ENCODE measurements around the gene ALG12. TPM values are rescaled to one million over a fixed set of nuclear protein-coding genes. Genes with fewer than 3 reads are reported as not detected.

Gene ALG12
- total RNA-seq, 1 experiment from 2014 or later, result 16.6 TPM

DNA sequence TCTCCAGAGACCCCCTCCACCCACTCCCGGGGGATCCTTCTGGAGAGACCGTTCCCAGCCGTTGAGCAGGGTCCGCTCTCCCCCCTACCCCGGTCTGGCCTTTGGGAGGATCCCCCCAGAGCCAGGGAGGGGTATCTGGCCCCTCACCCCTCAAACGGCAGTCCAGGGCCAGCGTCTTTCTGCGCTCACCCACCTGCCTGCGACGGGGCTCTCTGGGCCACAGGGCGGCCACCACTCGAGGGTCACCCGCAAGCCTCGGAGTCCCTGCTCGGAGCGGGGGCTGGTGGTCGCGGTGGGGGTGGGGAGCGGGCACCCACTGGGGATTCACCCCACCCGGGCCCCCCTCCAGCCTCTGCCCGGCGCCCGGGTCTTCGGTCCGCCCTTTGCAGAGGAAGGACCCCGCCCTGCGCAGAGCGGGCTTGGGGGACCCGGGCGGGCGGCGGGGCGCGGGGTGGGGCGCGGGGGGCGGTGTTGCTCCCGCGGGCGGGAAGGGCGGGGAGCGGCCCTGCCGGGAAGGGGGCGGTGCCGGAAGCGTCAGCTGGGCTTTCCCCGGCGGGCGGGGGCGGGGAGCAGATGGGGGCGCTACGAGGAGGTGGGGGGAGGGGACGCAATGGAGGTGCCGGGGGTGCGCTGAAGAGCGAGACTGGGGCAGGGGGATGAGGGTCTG, 16.8 kb upstream of the ALG12 start:
- DNase-seq (ENCODE audit: low read depth, low spot score), result no peak
- no TSS peak for BruUV-seq (replicated peaks)
- intact Hi-C loops (cut with micrococcal nuclease), result loop anchor here (5.0 to 10.0 kb wide), 3 partner anchors 42 to 270 kb away; partner anchors contain the start of gene SELENOO
- Histone ChIP-seq H3K27ac (ENCODE audit: low read depth, low read length) (peak overlapping the region; percentile 75; the same call in 1 of the 2 replicates), H2AFZ (ENCODE audit: low read depth, low read length, poor library complexity, severe bottlenecking) (no peak overlapping the region), H3K36me3 (ENCODE audit: control insufficient read depth in 1 of 2, insufficient read depth in 2 of 2, low read length in 2 of 2) (no peaks in the 10 kb centered on the region), H3K79me2 (ENCODE audit: insufficient read depth, low read length) (no peaks in the 10 kb centered on the region), H3K4me3 (replicated peaks in 1 of 2; ENCODE audit: low read depth in 1 of 2, low read length in 2 of 2) (peak overlapping the region; percentile 20; a peak in 3 of 4 replicates), H3K4me2 (ENCODE audit: low read length) (peak overlapping the region; percentile 73), H3K9ac (ENCODE audit: low read length) (peak overlapping the region; percentile 41), H3K4me1 (ENCODE audit: control insufficient read depth in 1 of 2, insufficient read depth in 2 of 2, low read length in 2 of 2) (peaks cover 30 to 49% of the 10 kb centered on the region in 2 experiments), H3K9me2 (ENCODE audit: insufficient read depth) (no peaks in the 10 kb centered on the region), H3K27me3 (ENCODE audit: insufficient read depth, low read length) (no peaks in the 10 kb centered on the region), H3K9me3 (ENCODE audit: control insufficient read depth in 1 of 2, insufficient read depth in 1 of 2, low read depth in 1 of 2, low read length in 2 of 2) (no peaks in the 10 kb centered on the region), H4K20me1 (ENCODE audit: insufficient read depth) (no peaks in the 10 kb centered on the region)
- TF ChIP-seq YY1 (IDR thresholded peaks at IDR 0.05; ENCODE audit: extremely low read depth, insufficient replicate concordance, low read depth, low read length), result no peak
- no peak for TF ChIP-seq EZH2phosphoT487 (IDR thresholded peaks at IDR 0.05; ENCODE audit: borderline replicate concordance)
- TF ChIP-seq SIN3A (IDR thresholded peaks at IDR 0.05; ENCODE audit: low read depth), result no peak
- TF ChIP-seq, protein P1, sequence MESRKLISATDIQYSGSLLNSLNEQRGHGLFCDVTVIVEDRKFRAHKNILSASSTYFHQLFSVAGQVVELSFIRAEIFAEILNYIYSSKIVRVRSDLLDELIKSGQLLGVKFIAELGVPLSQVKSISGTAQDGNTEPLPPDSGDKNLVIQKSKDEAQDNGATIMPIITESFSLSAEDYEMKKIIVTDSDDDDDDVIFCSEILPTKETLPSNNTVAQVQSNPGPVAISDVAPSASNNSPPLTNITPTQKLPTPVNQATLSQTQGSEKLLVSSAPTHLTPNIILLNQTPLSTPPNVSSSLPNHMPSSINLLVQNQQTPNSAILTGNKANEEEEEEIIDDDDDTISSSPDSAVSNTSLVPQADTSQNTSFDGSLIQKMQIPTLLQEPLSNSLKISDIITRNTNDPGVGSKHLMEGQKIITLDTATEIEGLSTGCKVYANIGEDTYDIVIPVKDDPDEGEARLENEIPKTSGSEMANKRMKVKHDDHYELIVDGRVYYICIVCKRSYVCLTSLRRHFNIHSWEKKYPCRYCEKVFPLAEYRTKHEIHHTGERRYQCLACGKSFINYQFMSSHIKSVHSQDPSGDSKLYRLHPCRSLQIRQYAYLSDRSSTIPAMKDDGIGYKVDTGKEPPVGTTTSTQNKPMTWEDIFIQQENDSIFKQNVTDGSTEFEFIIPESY (IDR thresholded peaks at IDR 0.05; ENCODE audit: extremely low read depth, insufficient replicate concordance, low read length), result no peak
- no peak for TF ChIP-seq TCF7L2 (IDR thresholded peaks at IDR 0.05; ENCODE audit: borderline replicate concordance, extremely low read depth, insufficient read depth, insufficient read length)
- no peak for TF ChIP-seq CBX3 (IDR thresholded peaks at IDR 0.05; ENCODE audit: low read depth)
- TF ChIP-seq, protein P2, sequence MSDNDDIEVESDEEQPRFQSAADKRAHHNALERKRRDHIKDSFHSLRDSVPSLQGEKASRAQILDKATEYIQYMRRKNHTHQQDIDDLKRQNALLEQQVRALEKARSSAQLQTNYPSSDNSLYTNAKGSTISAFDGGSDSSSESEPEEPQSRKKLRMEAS (IDR thresholded peaks at IDR 0.05), result no peak
- no peak for ATAC-seq
- POLR2A ChIA-PET, result interaction anchor here (0.6 kb wide), 1 partner anchor 33 kb away, joined by 4 read pairs; no protein-coding TSS in a partner anchor
- RAD21 ChIA-PET (ENCODE audit: low non-redundant PET in 1 of 2, low total read pairs in 2 of 2, uncharacterized antibody in 2 of 2, unreplicated experiment in 2 of 2), result no interaction called here
- CTCF ChIA-PET, result interaction anchor here (2.8 kb wide), 1 partner anchor 95 kb away, joined by 18 read pairs; no protein-coding TSS in a partner anchor
